ENCODE measurements around the gene RWDD3.

The RWDD3 gene

GRCh38 chr1:95197616-95198252 is 36.3 kb upstream of the RWDD3 start:
- Histone ChIP-seq H3K4me1 (ENCODE audit: control insufficient read depth, low read depth, low read length) (no peaks in the 10 kb centered on the region), H3K36me3 (ENCODE audit: control insufficient read depth, insufficient read depth, low read length) (no peaks in the 10 kb centered on the region), H3K4me3 (ENCODE audit: low read length) (no peak overlapping the region), H3K27ac (ENCODE audit: low read depth, low read length) (no peak overlapping the region), H3K79me1 (ENCODE audit: low read length) (no peaks in the 10 kb centered on the region), H3K4ac (ENCODE audit: low read depth, low read length) (no peak overlapping the region), H2AK5ac (ENCODE audit: low read length) (no peak overlapping the region), H3K23ac (ENCODE audit: low read length) (no peak overlapping the region), H3K79me2 (ENCODE audit: control insufficient read depth, insufficient read depth, low read length) (no peaks in the 10 kb centered on the region), H3K4me2 (ENCODE audit: low read length) (no peak overlapping the region), H2BK120ac (ENCODE audit: low read depth, low read length) (no peak overlapping the region), H4K5ac (ENCODE audit: low read length) (no peak overlapping the region), H3K27me3 (ENCODE audit: insufficient read depth, low read length, poor library complexity) (no peaks in the 10 kb centered on the region), H3K9ac (ENCODE audit: low read length) (no peak overlapping the region), H3K18ac (ENCODE audit: low read length) (no peak overlapping the region), H2BK15ac (replicated peaks; ENCODE audit: low read depth) (no peak overlapping the region), H2BK5ac (ENCODE audit: low read length) (no peak overlapping the region), H3K56ac (ENCODE audit: low read length) (no peak overlapping the region), H4K8ac (ENCODE audit: low read depth, low read length) (no peak overlapping the region)
- peak; percentile 29 for DNase-seq
- WGBS (ENCODE audit: extremely low coverage, insufficient coverage, low lambda C conversion rate), result no CpG with 5 or more reads among the region's 1 CpG

- Histone ChIP-seq H3K56ac (ENCODE audit: low read length) (no peak overlapping the region), H3K36me3 (ENCODE audit: control insufficient read depth, insufficient read depth, low read length) (no peaks in the 10 kb centered on the region), H3K79me1 (ENCODE audit: low read length) (no peaks in the 10 kb centered on the region), H4K5ac (ENCODE audit: low read length) (no peak overlapping the region), H3K27ac (ENCODE audit: low read depth, low read length) (no peak overlapping the region), H3K4me1 (ENCODE audit: control insufficient read depth, low read depth, low read length) (no peaks in the 10 kb centered on the region), H3K9ac (ENCODE audit: low read length) (no peak overlapping the region), H3K4ac (ENCODE audit: low read depth, low read length) (no peak overlapping the region), H3K79me2 (ENCODE audit: control insufficient read depth, insufficient read depth, low read length) (no peaks in the 10 kb centered on the region), H3K4me2 (ENCODE audit: low read length) (no peak overlapping the region), H2BK120ac (ENCODE audit: low read depth, low read length) (no peak overlapping the region), H2AK5ac (ENCODE audit: low read length) (no peak overlapping the region), H2BK5ac (ENCODE audit: low read length) (no peak overlapping the region), H2BK15ac (replicated peaks; ENCODE audit: low read depth) (no peak overlapping the region), H3K18ac (ENCODE audit: low read length) (no peak overlapping the region), H3K23ac (ENCODE audit: low read length) (no peak overlapping the region), H3K27me3 (ENCODE audit: insufficient read depth, low read length, poor library complexity) (no peaks in the 10 kb centered on the region), H3K4me3 (ENCODE audit: low read length) (no peak overlapping the region), H4K8ac (ENCODE audit: low read depth, low read length) (no peak overlapping the region)
- DNase-seq, result no peak
Measured at GRCh38 chr1:95201905-95202304, 32.1 kb upstream of the RWDD3 start.

- Histone ChIP-seq H3K4me1 (ENCODE audit: control insufficient read depth, low read depth, low read length) (no peaks in the 10 kb centered on the region), H2BK15ac (replicated peaks; ENCODE audit: low read depth) (no peak overlapping the region), H3K27me3 (ENCODE audit: insufficient read depth, low read length, poor library complexity) (no peaks in the 10 kb centered on the region), H3K27ac (ENCODE audit: low read depth, low read length) (no peak overlapping the region), H2BK120ac (ENCODE audit: low read depth, low read length) (no peak overlapping the region), H3K36me3 (ENCODE audit: control insufficient read depth, insufficient read depth, low read length) (no peaks in the 10 kb centered on the region), H3K23ac (ENCODE audit: low read length) (no peak overlapping the region), H3K4me2 (ENCODE audit: low read length) (no peak overlapping the region), H3K18ac (ENCODE audit: low read length) (no peak overlapping the region), H2BK5ac (ENCODE audit: low read length) (no peak overlapping the region), H4K8ac (ENCODE audit: low read depth, low read length) (no peak overlapping the region), H3K4ac (ENCODE audit: low read depth, low read length) (no peak overlapping the region), H3K79me2 (ENCODE audit: control insufficient read depth, insufficient read depth, low read length) (no peaks in the 10 kb centered on the region), H2AK5ac (ENCODE audit: low read length) (no peak overlapping the region), H3K4me3 (ENCODE audit: low read length) (no peak overlapping the region), H3K79me1 (ENCODE audit: low read length) (no peaks in the 10 kb centered on the region), H4K5ac (ENCODE audit: low read length) (no peak overlapping the region), H3K9ac (ENCODE audit: low read length) (no peak overlapping the region), H3K56ac (ENCODE audit: low read length) (no peak overlapping the region)
- WGBS (ENCODE audit: extremely low coverage, insufficient coverage, low lambda C conversion rate), result no CpG with 5 or more reads among the region's 1 CpG
- DNase-seq, result no peak
Measured at GRCh38 chr1:95203908-95204437, 30.0 kb upstream of the RWDD3 start.

- Histone ChIP-seq H3K9ac (ENCODE audit: low read length) (no peak overlapping the region), H3K79me1 (ENCODE audit: low read length) (no peaks in the 10 kb centered on the region), H2AK5ac (ENCODE audit: low read length) (no peak overlapping the region), H2BK5ac (ENCODE audit: low read length) (no peak overlapping the region), H3K27ac (ENCODE audit: low read depth, low read length) (no peak overlapping the region), H3K4me3 (ENCODE audit: low read length) (no peak overlapping the region), H3K27me3 (ENCODE audit: insufficient read depth, low read length, poor library complexity) (no peaks in the 10 kb centered on the region), H4K8ac (ENCODE audit: low read depth, low read length) (no peak overlapping the region), H2BK15ac (replicated peaks; ENCODE audit: low read depth) (no peak overlapping the region), H3K56ac (ENCODE audit: low read length) (no peak overlapping the region), H3K18ac (ENCODE audit: low read length) (no peak overlapping the region), H3K23ac (ENCODE audit: low read length) (no peak overlapping the region), H3K36me3 (ENCODE audit: control insufficient read depth, insufficient read depth, low read length) (no peaks in the 10 kb centered on the region), H3K79me2 (ENCODE audit: control insufficient read depth, insufficient read depth, low read length) (no peaks in the 10 kb centered on the region), H2BK120ac (ENCODE audit: low read depth, low read length) (no peak overlapping the region), H3K4me1 (ENCODE audit: control insufficient read depth, low read depth, low read length) (no peaks in the 10 kb centered on the region), H3K4me2 (ENCODE audit: low read length) (no peak overlapping the region), H3K4ac (ENCODE audit: low read depth, low read length) (no peak overlapping the region), H4K5ac (ENCODE audit: low read length) (no peak overlapping the region)
- no peak for DNase-seq
- no CpG with 5 or more reads among the region's 2 CpGs for WGBS (ENCODE audit: extremely low coverage, insufficient coverage, low lambda C conversion rate)
Measured at GRCh38 chr1:95206514-95206913, 27.5 kb upstream of the RWDD3 start.

GRCh38 chr1:95207223-95207935 is 26.6 kb upstream of the RWDD3 start:
- no peaks in the 10 kb centered on the region for H3K79me2 ChIP-seq (ENCODE audit: control insufficient read depth, insufficient read depth, low read length)
- no peak overlapping the region for H3K4me3 ChIP-seq (ENCODE audit: low read length)

More at GRCh38 chr1:95207223-95207935, 26.6 kb upstream of the RWDD3 start:
- no peaks in the 10 kb centered on the region for H3K36me3 ChIP-seq (ENCODE audit: control insufficient read depth, insufficient read depth, low read length)
- no peaks in the 10 kb centered on the region for H3K27me3 ChIP-seq (ENCODE audit: insufficient read depth, low read length, poor library complexity)
- no peak overlapping the region for H3K18ac ChIP-seq (ENCODE audit: low read length)
- no peak overlapping the region for H2BK120ac ChIP-seq (ENCODE audit: low read depth, low read length)
- H4K5ac ChIP-seq (ENCODE audit: low read length), result no peak overlapping the region
- no peak overlapping the region for H3K27ac ChIP-seq (ENCODE audit: low read depth, low read length)
- no peaks in the 10 kb centered on the region for H3K79me1 ChIP-seq (ENCODE audit: low read length)
- H3K4me1 ChIP-seq (ENCODE audit: control insufficient read depth, low read depth, low read length), result no peaks in the 10 kb centered on the region
- H3K4ac ChIP-seq (ENCODE audit: low read depth, low read length), result no peak overlapping the region
- H3K9ac ChIP-seq (ENCODE audit: low read length), result no peak overlapping the region
- whole genome bisulfite sequencing (ENCODE audit: extremely low coverage, insufficient coverage, low lambda C conversion rate), result no CpG with 5 or more reads among the region's 6 CpGs
- no peak overlapping the region for H4K8ac ChIP-seq (ENCODE audit: low read depth, low read length)
- no peak for DNase-seq
- H3K4me2 ChIP-seq (ENCODE audit: low read length), result no peak overlapping the region
- H3K56ac ChIP-seq (ENCODE audit: low read length), result no peak overlapping the region
- H3K23ac ChIP-seq (ENCODE audit: low read length), result no peak overlapping the region
- no peak overlapping the region for H2AK5ac ChIP-seq (ENCODE audit: low read length)
- H2BK15ac ChIP-seq (replicated peaks; ENCODE audit: low read depth), result no peak overlapping the region
- H2BK5ac ChIP-seq (ENCODE audit: low read length), result no peak overlapping the region

All from mesendoderm (in vitro differentiated cells).